CD4-positive, alpha-beta memory T cell (primary cell): ENCODE results near the gene CEP170. TPM values are rescaled to one million over a fixed set of nuclear protein-coding genes. Genes with fewer than 3 reads are reported as not detected.

Experiments used
- CTCF ChIA-PET: fragments of 350-600 bp; sonication (Branson Sonifier 250); formaldehyde crosslinking; loops from one replicate; lab custom pipeline; 2021; ENCODE audit warnings: inconsistent platforms; ENCODE audit not compliant: partially characterized antibody; lab: Charles Lee
- POLR2A ChIA-PET: fragments of 350-600 bp; sonication (Branson Sonifier 250); formaldehyde crosslinking; loops from one replicate; lab custom pipeline; 2021; ENCODE audit not compliant: partially characterized antibody; lab: Charles Lee
- DNase-seq, 5 donors: peaks; one replicate each; pipeline versions ENCODE4 v3.0.0 to v3.0.0-alpha.2; 2020 to 2022; ENCODE audit warnings: mixed read lengths in 1 of 5
- H3K27ac ChIP-seq: one replicate; pipeline ENCODE4 v1.7.0; 2013; ENCODE audit warnings: low read depth, low read length
- H3K27me3 ChIP-seq: 2 replicates; pipeline ENCODE4 v1.7.0; 2013; ENCODE audit warnings: mild to moderate bottlenecking, low read length, moderate library complexity; ENCODE audit not compliant: insufficient read depth
- H3K36me3 ChIP-seq: 2 replicates; pipeline ENCODE4 v1.7.0; 2013; ENCODE audit warnings: mild to moderate bottlenecking, low read length, moderate library complexity; ENCODE audit not compliant: insufficient read depth
- H3K4me1 ChIP-seq: 2 replicates; pipeline ENCODE4 v1.7.0; 2013; ENCODE audit warnings: mild to moderate bottlenecking, low read length, moderate library complexity; ENCODE audit not compliant: insufficient read depth
- H3K4me3 ChIP-seq, 2 donors: one replicate each; pipeline ENCODE4 v1.7.0; 2013; ENCODE audit warnings: low read length in 2 of 2, mild to moderate bottlenecking in 1 of 2
- H3K9me3 ChIP-seq, 2 donors: one replicate each; pipeline ENCODE4 v1.7.0; 2013; ENCODE audit warnings: low read length in 2 of 2, control low read depth in 1 of 2; ENCODE audit not compliant: control insufficient read depth in 1 of 2
- H3K27ac Mint-ChIP-seq, 7 donors: one replicate each; pipeline ENCODE4 v1.8.0; 2020 to 2021; ENCODE audit warnings: mixed read lengths in 7 of 7, mild to moderate bottlenecking in 6 of 7, inconsistent platforms in 3 of 7, moderate library complexity in 3 of 7
- H3K27me3 Mint-ChIP-seq, 2 donors: one replicate each; pipeline ENCODE4 v1.8.0; 2020 to 2021; ENCODE audit warnings: mixed read lengths in 2 of 2
- H3K36me3 Mint-ChIP-seq, 2 donors: one replicate each; pipeline ENCODE4 v1.8.0; 2020 to 2021; ENCODE audit warnings: mixed read lengths in 2 of 2, inconsistent platforms in 1 of 2, mild to moderate bottlenecking in 1 of 2
- H3K4me1 Mint-ChIP-seq, 4 donors: one replicate each; pipeline ENCODE4 v1.8.0; 2020 to 2021; ENCODE audit warnings: mixed read lengths in 4 of 4, mild to moderate bottlenecking in 1 of 4
- H3K4me3 Mint-ChIP-seq, 8 donors: one replicate each; pipeline ENCODE4 v1.8.0; 2020 to 2021; ENCODE audit warnings: mixed read lengths in 8 of 8, mild to moderate bottlenecking in 7 of 8, moderate library complexity in 6 of 8, inconsistent platforms in 3 of 8
- H3K9me3 Mint-ChIP-seq, 8 donors: one replicate each; pipeline ENCODE4 v1.8.0; 2020 to 2021; ENCODE audit warnings: mixed read lengths in 8 of 8, mild to moderate bottlenecking in 5 of 8, inconsistent platforms in 3 of 8, moderate library complexity in 1 of 8
- intact Hi-C: fragments of 100-400 bp; cut with micrococcal nuclease; formaldehyde crosslinking; loops from one replicate; pipeline ENCODE4 v1.15.1; 2023
- polyA plus RNA-seq, 2 donors: library from polyadenylated mRNA; unstranded; fragments of 300-500 nt; fragmentation: Illumina TruSeq; gene quantifications; one replicate each; pipeline ENCODE4 v1.2.3, GENCODE V29; 2021
- total RNA-seq, 2 experiments: library from RNA; stranded (reverse); gene quantifications; one replicate each; pipeline ENCODE4 v1.2.3, GENCODE V29; 2021

CEP170 gene
- total RNA-seq (10 to 100 TPM; 36.4 to 40.7 TPM), polyA plus RNA-seq (10 to 100 TPM in 1 of 2 donors, 1 to 10 TPM in 1; 3.9 to 10.9 TPM)

GRCh38 chr1:243254927-243255790, at the start of gene CEP170:
TSS of gene CEP170 (minus strand) at chr1:243255281. CDS start at chr1:243225280, 30,001 bp downstream.
- Histone ChIP-seq H3K4me3 (peak within 1 kb of the TSS; percentile 85 to 92), H3K27ac (peak within 1 kb of the TSS; percentile 87), H3K4me1 (peaks cover 25% of the 10 kb centered on the region), H3K27me3 (no peaks in the 10 kb centered on the region), H3K9me3 (no peaks in the 10 kb centered on the region), H3K36me3 (no peaks in the 10 kb centered on the region)
- peak within 1 kb of the TSS; percentile 99 to 100 (median 100) for H3K27ac Mint-ChIP-seq
- H3K27me3 Mint-ChIP-seq: peaks cover 0 to 2% of the 10 kb centered on the region in 2 donors
- H3K4me3 Mint-ChIP-seq: peak within 1 kb of the TSS; percentile 96 to 100 (median 100)
- H3K4me1 Mint-ChIP-seq: peaks cover 29 to 52% (median 33%) of the 10 kb centered on the region in 4 donors
- peaks cover 0 to 3% (median 0%) of the 10 kb centered on the region in 8 donors for H3K9me3 Mint-ChIP-seq
- POLR2A ChIA-PET: interaction anchor here (0.8 to 3.0 kb wide), 24 partner anchors 12 to 1716 kb away, joined by 3 to 21 read pairs (median 6); partner anchors contain the start of genes ADSS2, CATSPERE, CHML and COX20
- peaks cover 4 to 14% of the 10 kb centered on the region in 2 donors for H3K36me3 Mint-ChIP-seq
- intact Hi-C loops: loop anchor here (1.0 to 5.0 kb wide), 9 partner anchors 596 to 1736 kb away; partner anchors contain the start of genes AKT3, CHML, EXO1 and FH
- CTCF ChIA-PET: interaction anchor here (1.0 to 1.5 kb wide), 3 partner anchors 796 to 1044 kb away, joined by 3 to 6 read pairs (median 3); no protein-coding TSS in a partner anchor
- peak; percentile 90 to 93 (median 93) for DNase-seq

GRCh38 chr1:243301059-243301458, 46.0 kb upstream of the CEP170 start:
- H3K27me3 Mint-ChIP-seq: no peaks in the 10 kb centered on the region
- no peaks in the 10 kb centered on the region for H3K9me3 ChIP-seq
- intact Hi-C loops: no loop called here
- H3K27ac ChIP-seq: no peak overlapping the region
- H3K27ac Mint-ChIP-seq: no peak overlapping the region
- no peak for DNase-seq
- ChIA-PET POLR2A (no interaction called here), CTCF (no interaction called here)
- peaks cover 51 to 53% of the 10 kb centered on the region in 2 donors for H3K36me3 Mint-ChIP-seq
- no peak overlapping the region for H3K4me3 Mint-ChIP-seq
- H3K27me3 ChIP-seq: no peaks in the 10 kb centered on the region
- H3K36me3 ChIP-seq: no peaks in the 10 kb centered on the region
- no peaks in the 10 kb centered on the region for H3K4me1 Mint-ChIP-seq
- no peaks in the 10 kb centered on the region for H3K4me1 ChIP-seq
- peaks cover 0 to 24% (median 5%) of the 10 kb centered on the region in 8 donors for H3K9me3 Mint-ChIP-seq
- H3K4me3 ChIP-seq: no peak overlapping the region

DNA sequence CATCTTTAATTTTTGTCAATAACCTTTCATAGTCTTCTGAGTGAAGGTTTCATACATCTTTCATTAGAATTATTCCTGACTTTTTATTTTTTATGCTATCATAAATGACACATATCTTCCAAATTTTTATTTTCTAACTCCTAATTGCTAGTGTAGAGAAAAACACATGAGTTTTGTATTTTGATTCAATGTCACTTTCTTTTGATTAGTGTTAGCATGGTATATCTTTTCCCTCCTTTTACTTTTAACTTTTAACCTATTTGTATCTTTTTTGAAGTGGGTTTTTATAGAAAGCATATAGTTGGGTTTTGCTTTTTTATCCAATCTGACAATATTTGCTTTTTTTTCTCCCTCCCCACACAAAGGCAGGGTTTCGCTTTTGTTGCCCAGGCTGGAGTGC, 44.0 kb upstream of the CEP170 start:
- no peak for DNase-seq
- intact Hi-C loops: no loop called here
- Histone ChIP-seq H3K27ac (no peak overlapping the region), H3K4me3 (no peak overlapping the region), H3K27me3 (no peaks in the 10 kb centered on the region), H3K9me3 (no peaks in the 10 kb centered on the region), H3K36me3 (no peaks in the 10 kb centered on the region), H3K4me1 (no peaks in the 10 kb centered on the region)
- H3K27ac Mint-ChIP-seq: no peak overlapping the region
- H3K9me3 Mint-ChIP-seq: peaks cover 3 to 34% (median 12%) of the 10 kb centered on the region in 8 donors
- ChIA-PET CTCF (no interaction called here), POLR2A (no interaction called here)
- no peak overlapping the region for H3K4me3 Mint-ChIP-seq
- H3K4me1 Mint-ChIP-seq: peaks cover 0 to 2% (median 0%) of the 10 kb centered on the region in 4 donors
- H3K27me3 Mint-ChIP-seq: no peaks in the 10 kb centered on the region
- peaks cover 64 to 69% of the 10 kb centered on the region in 2 donors for H3K36me3 Mint-ChIP-seq

GRCh38 chr1:243294723-243295121, 39.6 kb upstream of the CEP170 start:
- Mint-ChIP-seq H3K27ac (no peak overlapping the region), H3K4me1 (peaks cover 0 to 2% (median 0%) of the 10 kb centered on the region in 4 donors), H3K36me3 (peaks cover 75 to 83% of the 10 kb centered on the region in 2 donors), H3K27me3 (no peaks in the 10 kb centered on the region), H3K9me3 (peaks cover 5 to 54% (median 25%) of the 10 kb centered on the region in 8 donors), H3K4me3 (no peak overlapping the region)
- Histone ChIP-seq H3K27me3 (no peaks in the 10 kb centered on the region), H3K36me3 (no peaks in the 10 kb centered on the region), H3K27ac (no peak overlapping the region), H3K9me3 (peaks cover 0 to 3% of the 10 kb centered on the region in 2 donors), H3K4me3 (no peak overlapping the region), H3K4me1 (no peaks in the 10 kb centered on the region)
- no peak for DNase-seq
- intact Hi-C loops: no loop called here
- CTCF ChIA-PET: interaction anchor here (1.2 kb wide), 1 partner anchor 11 kb away, joined by 3 read pairs; no protein-coding TSS in a partner anchor
- POLR2A ChIA-PET: no interaction called here

DNA sequence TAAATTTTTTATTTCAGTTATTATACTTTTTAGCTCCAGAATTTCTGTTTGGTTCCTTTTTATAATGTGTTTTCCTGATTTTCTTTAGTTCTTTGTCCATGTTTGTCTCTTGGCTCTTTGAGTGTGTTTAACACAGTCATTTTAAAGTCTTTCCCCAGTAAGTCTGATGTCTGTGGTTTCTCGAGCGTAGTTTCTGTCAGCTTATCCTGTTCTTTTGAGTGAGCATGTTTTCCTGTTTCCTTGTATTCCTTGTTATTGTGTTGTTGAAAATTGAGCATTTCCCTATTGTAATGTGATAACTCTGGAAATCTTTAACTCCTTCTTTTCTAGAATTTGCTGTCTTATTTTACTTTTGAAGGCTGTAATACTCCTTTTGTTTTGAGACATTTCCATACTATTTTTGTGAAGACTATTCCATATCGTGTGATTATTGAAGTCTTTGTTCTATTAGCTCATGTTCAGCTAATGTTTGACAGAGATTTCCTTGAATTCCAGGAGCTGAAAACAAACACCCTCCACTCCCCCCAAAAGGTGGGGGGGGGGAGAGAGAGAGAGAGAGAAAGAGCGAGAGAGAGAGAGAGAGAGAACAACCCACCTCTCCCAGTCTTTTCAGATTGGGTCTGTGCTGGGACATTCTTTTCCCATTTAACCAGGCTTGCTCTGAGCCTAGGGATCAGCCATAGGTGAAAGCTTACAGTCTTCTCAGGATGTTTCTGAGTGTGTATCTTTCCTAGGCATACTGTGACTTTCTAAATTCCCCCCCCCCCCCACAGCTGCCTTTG, 39.1 kb upstream of the CEP170 start:
- H3K27me3 ChIP-seq: no peaks in the 10 kb centered on the region
- POLR2A ChIA-PET: no interaction called here
- H3K36me3 Mint-ChIP-seq: peaks cover 78 to 89% of the 10 kb centered on the region in 2 donors
- no peaks in the 10 kb centered on the region for H3K27me3 Mint-ChIP-seq
- DNase-seq: no peak
- H3K4me3 ChIP-seq: no peak overlapping the region
- no peaks in the 10 kb centered on the region for H3K36me3 ChIP-seq
- no peaks in the 10 kb centered on the region for H3K4me1 ChIP-seq
- H3K4me1 Mint-ChIP-seq: peaks cover 0 to 2% (median 0%) of the 10 kb centered on the region in 4 donors
- H3K9me3 ChIP-seq: peaks cover 0 to 3% of the 10 kb centered on the region in 2 donors
- H3K27ac Mint-ChIP-seq: peak overlapping the region in 1 of 7 donors; percentile 29
- H3K4me3 Mint-ChIP-seq: no peak overlapping the region
- H3K9me3 Mint-ChIP-seq: peaks cover 5 to 53% (median 24%) of the 10 kb centered on the region in 8 donors
- no peak overlapping the region for H3K27ac ChIP-seq
- intact Hi-C loops: no loop called here
- CTCF ChIA-PET: interaction anchor here (1.2 kb wide), 1 partner anchor 12 kb away, joined by 3 read pairs; no protein-coding TSS in a partner anchor

DNA sequence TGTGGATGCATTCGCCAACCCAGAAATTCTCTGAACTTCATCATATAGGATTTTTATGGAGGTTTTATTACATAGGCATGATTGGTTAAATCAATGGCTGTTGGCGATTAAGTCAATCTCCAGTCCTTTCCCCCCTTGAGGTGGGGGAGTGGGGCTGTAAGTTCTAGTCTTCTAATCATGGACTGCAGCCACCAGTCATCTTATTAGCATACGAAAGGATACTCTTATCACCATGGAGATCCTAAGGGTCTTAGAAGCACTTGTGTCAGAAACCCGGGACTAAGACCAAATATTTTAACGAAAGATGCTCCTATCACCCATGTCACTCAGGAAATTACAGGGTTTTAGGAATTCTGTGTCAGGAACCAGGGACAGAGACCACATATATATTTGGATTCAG, 37.0 kb upstream of the CEP170 start:
- intact Hi-C loops: no loop called here
- peaks cover 0 to 3% of the 10 kb centered on the region in 2 donors for H3K9me3 ChIP-seq
- peaks cover 0 to 8% (median 4%) of the 10 kb centered on the region in 4 donors for H3K4me1 Mint-ChIP-seq
- H3K27me3 ChIP-seq: no peaks in the 10 kb centered on the region
- no peak overlapping the region for H3K27ac ChIP-seq
- peaks cover 75 to 87% of the 10 kb centered on the region in 2 donors for H3K36me3 Mint-ChIP-seq
- H3K4me3 Mint-ChIP-seq: no peak overlapping the region
- no peaks in the 10 kb centered on the region for H3K36me3 ChIP-seq
- no peaks in the 10 kb centered on the region for H3K27me3 Mint-ChIP-seq
- H3K27ac Mint-ChIP-seq: no peak overlapping the region
- H3K4me3 ChIP-seq: no peak overlapping the region
- ChIA-PET CTCF (no interaction called here), POLR2A (no interaction called here)
- no peaks in the 10 kb centered on the region for H3K4me1 ChIP-seq
- peaks cover 5 to 47% (median 23%) of the 10 kb centered on the region in 8 donors for H3K9me3 Mint-ChIP-seq
- DNase-seq: no peak
